Right atrium auricular region (tissue), 2 donors: Measurements from ENCODE around the gene KDM8. TPM values are rescaled to one million over a fixed set of nuclear protein-coding genes. Genes with fewer than 3 reads are reported as not detected.

Experiments
- DNase-seq: peaks from one replicate; pipeline ENCODE4 v3.0.0-alpha.2; 2019; ENCODE audit warnings: low spot score
- H3K27ac ChIP-seq, 2 donors: fragments of 200-600 bp; sonication (generic); 1 replicate in 1 of 2; 2 replicates in 1 of 2; pipeline ENCODE4 v1.5.1; 2016 to 2019
- H3K27me3 ChIP-seq, 2 donors: fragments of 200-600 bp; sonication (generic); one replicate each; pipeline versions ENCODE4 v1.5.1 to v1.6.0; 2017 to 2019
- H3K36me3 ChIP-seq: fragments of 200-600 bp; sonication (generic); one replicate; pipeline ENCODE4 v1.5.1; 2016
- H3K4me1 ChIP-seq, 2 donors: fragments of 200-600 bp; sonication (generic); one replicate each; pipeline versions ENCODE4 v1.5.1 to v1.6.0; 2017 to 2019
- H3K4me3 ChIP-seq, 2 donors: fragments of 200-600 bp; sonication (generic); 1 replicate in 1 of 2; 2 replicates in 1 of 2; pipeline ENCODE4 v1.5.1; 2017 to 2019; ENCODE audit warnings: mild to moderate bottlenecking in 1 of 2, moderate library complexity in 1 of 2
- H3K9me3 ChIP-seq, 2 donors: fragments of 200-600 bp; sonication (generic); one replicate each; pipeline ENCODE4 v1.5.1; 2019
- total RNA-seq, 2 donors: library from RNA; depleted of rRNA; stranded (reverse); fragments of >200 nt; gene quantifications; one replicate each; pipeline ENCODE4 v1.1.0, GENCODE V29; 2016
- TF ChIP-seq, protein P1 (sequence below), 2 donors: fragments of 200-600 bp; sonication (generic); IDR thresholded peaks; one replicate each; pipeline ENCODE4 v1.5.1; 2019; ENCODE audit warnings: antibody characterized with exemption in 2 of 2

Gene KDM8
- total RNA-seq, 2 donors from 2014 or later: 2.9 to 3.8 TPM

DNA sequence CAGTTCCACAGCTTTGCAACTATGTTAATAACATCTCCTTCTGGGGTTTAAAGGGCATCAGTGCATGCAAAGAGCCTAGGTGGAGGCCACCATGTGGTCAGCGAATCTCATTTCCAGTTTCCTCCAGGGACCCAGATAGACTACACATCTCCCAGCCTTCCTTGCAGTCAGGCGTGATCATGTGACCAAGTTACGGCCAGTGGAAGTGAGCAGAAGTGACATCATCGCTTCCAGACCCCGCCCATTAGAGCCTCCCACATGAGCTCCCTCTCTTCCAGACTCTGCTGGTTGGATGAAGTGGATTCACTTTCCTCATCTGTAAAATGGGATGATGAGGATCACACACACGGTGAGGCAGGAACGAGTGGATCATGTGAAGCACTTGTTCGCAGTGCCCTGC, 27.4 kb upstream of the KDM8 start:
- DNase-seq: no peak
- no peak overlapping the region for H3K27ac ChIP-seq
- H3K36me3 ChIP-seq: no peaks in the 10 kb centered on the region
- peaks cover 0 to 4% of the 10 kb centered on the region in 2 donors for H3K9me3 ChIP-seq
- no peak overlapping the region for H3K4me3 ChIP-seq
- H3K4me1 ChIP-seq: peaks cover 0 to 8% of the 10 kb centered on the region in 2 donors
- TF ChIP-seq, protein P1, sequence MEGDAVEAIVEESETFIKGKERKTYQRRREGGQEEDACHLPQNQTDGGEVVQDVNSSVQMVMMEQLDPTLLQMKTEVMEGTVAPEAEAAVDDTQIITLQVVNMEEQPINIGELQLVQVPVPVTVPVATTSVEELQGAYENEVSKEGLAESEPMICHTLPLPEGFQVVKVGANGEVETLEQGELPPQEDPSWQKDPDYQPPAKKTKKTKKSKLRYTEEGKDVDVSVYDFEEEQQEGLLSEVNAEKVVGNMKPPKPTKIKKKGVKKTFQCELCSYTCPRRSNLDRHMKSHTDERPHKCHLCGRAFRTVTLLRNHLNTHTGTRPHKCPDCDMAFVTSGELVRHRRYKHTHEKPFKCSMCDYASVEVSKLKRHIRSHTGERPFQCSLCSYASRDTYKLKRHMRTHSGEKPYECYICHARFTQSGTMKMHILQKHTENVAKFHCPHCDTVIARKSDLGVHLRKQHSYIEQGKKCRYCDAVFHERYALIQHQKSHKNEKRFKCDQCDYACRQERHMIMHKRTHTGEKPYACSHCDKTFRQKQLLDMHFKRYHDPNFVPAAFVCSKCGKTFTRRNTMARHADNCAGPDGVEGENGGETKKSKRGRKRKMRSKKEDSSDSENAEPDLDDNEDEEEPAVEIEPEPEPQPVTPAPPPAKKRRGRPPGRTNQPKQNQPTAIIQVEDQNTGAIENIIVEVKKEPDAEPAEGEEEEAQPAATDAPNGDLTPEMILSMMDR (IDR thresholded peaks at IDR 0.05): no peak
- H3K27me3 ChIP-seq: no peaks in the 10 kb centered on the region

DNA sequence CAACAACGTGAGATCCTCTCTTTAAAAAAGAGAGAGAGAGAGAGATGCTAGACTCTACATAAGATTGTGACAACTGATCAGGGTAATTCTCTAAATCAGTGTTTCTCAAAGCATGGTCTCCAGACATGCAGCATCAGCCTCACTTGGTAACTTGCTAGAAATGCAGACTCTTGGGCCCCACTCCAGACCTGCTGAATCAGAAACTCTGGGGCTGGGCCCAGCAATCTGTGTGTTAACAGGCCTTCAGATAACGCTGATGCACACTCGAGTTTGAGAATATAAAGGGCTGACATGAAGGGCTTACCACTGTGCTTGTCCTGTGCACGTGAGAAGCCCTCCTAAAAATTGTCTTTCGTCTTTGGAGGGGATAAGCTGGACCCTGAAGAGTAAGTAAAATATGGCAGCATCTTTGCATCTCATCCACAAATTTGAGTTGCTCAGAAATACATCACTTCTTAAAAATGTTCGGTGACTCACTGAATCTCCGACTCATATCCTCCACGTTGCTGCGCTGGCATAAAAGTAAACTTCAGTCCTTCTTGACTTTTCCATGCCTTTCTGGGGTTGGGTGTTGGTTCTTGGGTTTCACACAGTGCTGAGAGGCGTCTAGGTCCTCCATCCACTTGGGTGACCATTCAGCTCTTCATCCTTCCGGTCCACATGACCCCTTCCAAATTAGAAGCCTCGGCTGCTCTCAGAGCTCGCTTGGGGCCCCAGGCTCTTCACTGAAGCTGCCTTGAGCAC, 26.1 kb upstream of the KDM8 start:
- no peak for DNase-seq
- H3K9me3 ChIP-seq: no peaks in the 10 kb centered on the region
- no peaks in the 10 kb centered on the region for H3K27me3 ChIP-seq
- H3K27ac ChIP-seq: no peak overlapping the region
- H3K4me3 ChIP-seq: no peak overlapping the region
- TF ChIP-seq, protein P1 (IDR thresholded peaks at IDR 0.05): no peak
- H3K4me1 ChIP-seq: peaks cover 0 to 8% of the 10 kb centered on the region in 2 donors
- H3K36me3 ChIP-seq: no peaks in the 10 kb centered on the region

DNA sequence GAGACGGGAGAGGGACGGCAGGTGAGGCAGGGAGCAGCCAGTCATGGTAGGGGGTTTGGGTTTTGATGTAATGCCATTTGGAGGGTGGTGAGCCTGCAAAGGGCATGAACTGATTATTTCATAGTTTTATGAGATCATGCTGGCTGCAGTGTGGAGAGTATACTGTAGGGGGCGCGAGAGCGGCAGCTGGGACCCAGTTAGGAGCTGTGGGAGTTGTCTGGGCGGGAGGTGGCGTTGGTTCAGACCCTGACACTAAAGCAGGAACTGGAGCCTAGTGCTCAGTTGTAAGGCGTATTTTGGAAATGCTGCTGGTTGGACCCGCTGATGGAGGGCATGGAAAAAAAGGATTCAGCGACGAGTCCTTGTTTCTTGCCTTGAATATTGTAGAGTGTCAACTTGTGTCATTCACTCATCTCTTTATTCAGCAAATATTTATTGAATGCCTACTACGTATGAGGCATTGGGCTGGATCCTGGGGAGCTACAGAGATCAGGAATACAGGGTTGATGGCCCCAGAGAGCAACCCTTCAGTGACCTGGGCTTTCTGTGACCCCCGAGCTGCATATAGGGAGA, 23.7 kb upstream of the KDM8 start:
- Histone ChIP-seq H3K36me3 (no peaks in the 10 kb centered on the region), H3K9me3 (no peaks in the 10 kb centered on the region), H3K27ac (no peak overlapping the region), H3K4me3 (no peak overlapping the region), H3K27me3 (no peaks in the 10 kb centered on the region), H3K4me1 (peaks cover 0 to 8% of the 10 kb centered on the region in 2 donors)
- DNase-seq: peak; percentile 92
- TF ChIP-seq, protein P1 (IDR thresholded peaks at IDR 0.05): peak; percentile 80 to 97

DNA sequence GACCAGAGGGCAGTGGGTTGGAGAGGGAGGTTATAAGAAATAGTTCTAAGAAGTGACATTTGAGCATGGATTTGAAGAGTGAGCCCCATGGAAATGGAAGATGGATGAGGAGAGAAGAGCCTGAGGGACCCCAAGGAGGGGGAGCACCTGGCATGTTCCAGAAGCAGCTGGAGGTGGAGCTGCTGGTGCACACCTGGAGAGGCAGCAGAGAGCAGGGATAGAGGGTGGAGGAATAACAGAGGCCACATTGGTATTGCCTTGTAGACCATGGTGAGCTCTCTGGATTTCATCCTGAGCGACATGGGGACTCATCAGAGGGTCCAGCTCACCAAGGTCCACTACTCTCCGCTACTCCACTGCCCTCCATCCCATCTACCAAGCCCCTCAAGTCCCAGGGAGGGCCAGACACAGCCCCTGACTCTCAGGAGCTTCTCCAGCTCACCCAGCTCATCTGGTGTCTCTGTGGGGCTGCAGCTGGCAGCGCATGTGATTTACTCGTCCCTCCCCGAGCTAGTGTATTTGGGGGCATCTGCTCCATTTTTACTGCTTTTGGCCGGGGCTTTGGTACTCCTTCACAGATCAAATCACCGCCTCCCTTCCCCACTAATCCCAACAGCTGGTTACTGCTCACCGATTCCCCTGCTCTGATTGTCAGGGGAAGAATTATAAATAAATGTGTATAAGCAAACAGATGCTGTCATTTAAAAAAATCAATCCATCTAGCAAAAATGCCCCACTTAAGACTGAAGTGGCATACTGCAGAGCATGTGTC, 22.1 kb upstream of the KDM8 start:
- H3K27me3 ChIP-seq: no peaks in the 10 kb centered on the region
- TF ChIP-seq, protein P1 (IDR thresholded peaks at IDR 0.05): no peak
- no peak overlapping the region for H3K4me3 ChIP-seq

DNA sequence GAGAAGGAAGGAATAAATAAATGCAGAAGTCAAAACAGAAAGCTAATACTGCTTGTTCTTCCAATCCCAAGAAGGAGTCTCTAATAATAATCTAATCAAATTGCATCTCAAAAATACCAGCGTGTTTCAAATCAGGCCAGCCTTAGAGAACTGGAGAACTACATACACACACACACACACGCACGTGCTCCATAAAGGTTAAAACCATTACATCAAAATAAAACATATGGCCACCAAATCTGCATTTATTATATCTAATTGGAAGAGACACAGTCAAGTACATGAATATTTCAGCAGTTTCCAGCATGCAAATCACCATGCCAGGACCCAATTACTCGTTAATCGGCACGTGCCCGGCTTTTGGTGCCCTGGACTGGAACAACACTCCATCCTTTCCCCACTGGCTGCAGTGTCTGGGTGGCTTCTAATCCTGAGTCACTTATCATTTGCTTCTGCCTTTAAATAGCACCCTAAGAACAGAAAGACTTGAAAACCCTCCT, 20.4 kb upstream of the KDM8 start:
- TF ChIP-seq, protein P1 (IDR thresholded peaks at IDR 0.05): no peak
- Histone ChIP-seq H3K27me3 (no peaks in the 10 kb centered on the region), H3K27ac (no peak overlapping the region), H3K4me3 (no peak overlapping the region), H3K36me3 (no peaks in the 10 kb centered on the region), H3K9me3 (no peaks in the 10 kb centered on the region), H3K4me1 (peaks cover 0 to 8% of the 10 kb centered on the region in 2 donors)
- no peak for DNase-seq

More for the DNA sequence above, 22.1 kb upstream of the KDM8 start:
- DNase-seq: no peak
- Histone ChIP-seq H3K4me1 (peaks cover 0 to 8% of the 10 kb centered on the region in 2 donors), H3K9me3 (no peaks in the 10 kb centered on the region), H3K27ac (no peak overlapping the region), H3K36me3 (no peaks in the 10 kb centered on the region)
